GM11168 (cell line): ENCODE results near the gene ZFYVE27.
"Not testable (repeated sequence)": the region's sequence is repeated elsewhere in the genome, so short reads cannot be mapped to it uniquely, and the experiment has no call there.

Source experiments
- in situ Hi-C: fragments of 300-500 bp; cut with MboI; formaldehyde crosslinking; loops from one replicate; pipeline ENCODE4 v1.12.0; 2022; ENCODE audit warnings: low sequenced_read_pairs; ENCODE audit not compliant: unreplicated experiment

ZFYVE27 gene

GRCh38 chr10:97736902-97737769 is at the start of gene ZFYVE27:
ZFYVE27 (plus strand) TSS chr10:97737128; CDS start chr10:97738478, 1,350 bp downstream.
- in situ Hi-C loops, result no loop called here

DNA sequence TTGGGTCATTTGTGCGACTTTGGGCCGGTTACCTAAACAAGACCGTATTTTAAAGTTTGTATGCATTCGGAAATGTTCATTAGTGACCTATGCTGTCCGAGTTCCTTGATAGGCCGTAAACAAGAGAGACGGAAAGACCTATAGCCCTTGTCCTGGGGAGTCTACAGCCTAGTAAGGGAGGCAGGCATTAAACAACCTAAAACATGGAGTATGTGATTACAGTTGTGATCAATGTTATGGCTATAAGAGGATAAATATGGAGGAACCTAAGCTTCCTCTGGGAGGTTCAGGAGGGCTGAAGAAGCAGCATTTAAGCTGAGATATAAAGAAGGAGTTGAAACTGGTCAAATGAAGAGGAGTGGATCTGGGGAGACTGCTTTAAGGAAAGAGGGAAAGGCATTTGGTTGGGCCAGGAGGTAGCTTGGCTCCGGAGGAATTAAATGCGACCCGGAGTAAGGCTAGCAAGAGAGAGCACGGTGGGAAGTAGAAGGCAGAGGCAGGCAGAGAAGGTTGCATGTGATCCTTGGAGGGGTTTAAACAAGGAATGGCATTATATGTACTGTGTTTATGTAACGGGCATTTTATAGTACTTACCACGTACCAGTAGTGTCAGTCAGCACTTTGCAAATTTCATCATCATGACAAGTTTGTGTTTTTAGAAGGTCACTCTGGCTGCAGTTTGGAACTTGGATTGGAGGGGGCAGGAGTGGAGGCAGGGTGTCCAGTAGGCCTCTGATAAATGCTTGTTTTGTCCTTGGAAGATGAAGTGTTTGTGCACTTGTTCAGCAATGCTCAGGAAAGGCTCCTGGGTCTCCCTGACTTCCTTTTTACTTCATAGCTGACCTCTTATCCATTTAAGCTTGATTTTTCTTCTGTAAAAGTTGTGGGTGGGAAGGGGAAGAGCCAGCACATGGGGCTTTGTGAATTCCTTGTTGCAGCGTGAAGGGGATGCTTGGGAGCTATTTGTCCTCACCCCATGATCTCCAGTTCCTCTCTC is 48.8 kb upstream of the ZFYVE27 start:
- in situ Hi-C loops, result no loop called here

- in situ Hi-C loops, result no loop called here
Measured at GRCh38 chr10:97689559-97690020, 47.3 kb upstream of the ZFYVE27 start.

DNA sequence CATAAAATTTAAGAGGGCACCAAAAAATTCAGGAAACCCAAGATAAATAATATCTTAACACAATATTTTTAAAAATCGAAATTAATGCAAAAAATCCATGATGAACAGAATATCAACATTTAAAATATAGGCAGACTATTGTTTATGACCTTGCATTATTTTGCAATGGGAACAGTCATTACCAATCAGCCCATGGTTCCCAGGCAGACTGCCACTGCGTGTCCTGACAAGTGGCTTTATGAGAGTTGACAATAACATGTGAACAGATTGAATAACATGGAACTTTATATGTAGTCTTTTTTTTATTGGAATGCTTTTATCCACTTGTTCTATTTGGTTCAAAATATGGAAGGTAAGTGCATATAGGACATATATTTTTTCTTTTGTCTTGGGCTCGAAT is 46.8 kb upstream of the ZFYVE27 start:
- in situ Hi-C loops, result no loop called here

- in situ Hi-C loops, result not testable (repeated sequence)
Measured at GRCh38 chr10:97698072-97698655, 38.8 kb upstream of the ZFYVE27 start.

DNA sequence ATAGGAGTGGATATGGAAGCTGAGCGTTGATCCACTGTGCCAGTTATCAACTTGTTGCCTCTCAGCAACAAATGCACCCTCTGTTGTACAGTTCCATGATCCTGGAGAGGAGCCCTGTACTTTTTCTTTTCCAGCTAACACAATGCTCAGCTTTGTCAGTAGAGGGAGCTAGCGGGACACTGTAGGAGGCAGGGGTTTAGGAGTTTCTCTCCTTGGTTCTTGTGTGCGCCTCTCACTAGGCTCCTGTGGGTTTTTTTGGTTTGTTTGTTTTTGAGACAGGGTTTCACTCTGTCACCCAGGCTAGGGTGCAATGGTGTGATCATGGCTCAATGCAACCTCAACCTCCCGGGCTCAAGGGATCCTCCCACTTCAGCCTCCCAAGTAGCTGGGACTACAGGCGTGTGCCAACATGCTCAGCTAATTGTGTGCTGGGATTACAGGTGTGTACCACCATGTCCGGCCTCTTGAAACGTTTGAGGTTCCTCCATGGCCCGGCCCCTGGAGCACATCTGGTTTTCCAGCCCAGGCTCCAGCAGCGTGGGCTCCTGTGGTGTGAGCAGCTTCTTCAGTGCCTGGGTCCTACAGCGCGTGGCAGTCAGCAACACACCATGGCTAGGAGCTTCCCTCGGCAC is 35.4 kb upstream of the ZFYVE27 start:
- in situ Hi-C loops, result no loop called here

GRCh38 chr10:97703398-97704067 is 33.4 kb upstream of the ZFYVE27 start:
- in situ Hi-C loops, result no loop called here

DNA sequence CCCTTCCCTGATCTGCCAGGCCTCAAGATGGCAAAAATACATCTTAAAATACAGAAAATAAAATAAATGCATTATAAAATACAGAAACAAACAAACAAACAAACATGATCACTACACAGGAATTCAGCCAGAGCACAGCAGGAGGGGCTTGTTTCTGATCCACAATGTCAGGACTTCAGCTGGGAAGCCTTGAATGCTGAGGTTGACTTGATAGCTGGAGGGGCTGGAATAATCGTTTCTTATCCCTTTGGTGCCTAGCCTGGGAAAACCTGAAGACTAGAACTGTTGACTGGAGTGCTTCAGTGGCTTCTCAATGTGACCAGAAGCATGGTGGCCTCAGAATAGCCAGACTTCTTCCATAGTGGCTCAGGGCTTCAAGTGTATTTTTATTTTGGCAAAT is 32.6 kb upstream of the ZFYVE27 start:
- in situ Hi-C loops, result no loop called here

- in situ Hi-C loops, result no loop called here
Measured at GRCh38 chr10:97705006-97705670, 31.8 kb upstream of the ZFYVE27 start.

- in situ Hi-C loops, result no loop called here
Measured at GRCh38 chr10:97707134-97707861, 29.6 kb upstream of the ZFYVE27 start.

DNA sequence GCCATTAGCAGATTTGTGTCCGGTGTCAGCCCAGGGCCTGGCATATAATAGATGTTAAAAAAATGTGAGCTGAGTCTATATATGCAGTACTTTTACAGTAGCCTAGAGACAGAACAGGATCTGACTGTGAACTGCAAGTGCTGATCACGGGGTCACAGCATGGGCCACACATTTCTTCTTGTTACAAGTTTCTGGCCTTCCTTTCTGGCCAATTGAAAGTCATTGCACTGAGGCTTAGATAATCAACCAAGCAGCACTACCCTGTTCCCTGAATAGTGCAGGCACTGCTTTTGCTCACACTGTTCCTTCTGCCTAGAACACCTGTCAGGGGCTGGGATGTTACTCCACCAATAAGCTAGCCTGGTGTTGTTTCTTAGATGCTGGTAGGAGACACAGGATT is 28.8 kb upstream of the ZFYVE27 start:
- in situ Hi-C loops, result no loop called here

DNA sequence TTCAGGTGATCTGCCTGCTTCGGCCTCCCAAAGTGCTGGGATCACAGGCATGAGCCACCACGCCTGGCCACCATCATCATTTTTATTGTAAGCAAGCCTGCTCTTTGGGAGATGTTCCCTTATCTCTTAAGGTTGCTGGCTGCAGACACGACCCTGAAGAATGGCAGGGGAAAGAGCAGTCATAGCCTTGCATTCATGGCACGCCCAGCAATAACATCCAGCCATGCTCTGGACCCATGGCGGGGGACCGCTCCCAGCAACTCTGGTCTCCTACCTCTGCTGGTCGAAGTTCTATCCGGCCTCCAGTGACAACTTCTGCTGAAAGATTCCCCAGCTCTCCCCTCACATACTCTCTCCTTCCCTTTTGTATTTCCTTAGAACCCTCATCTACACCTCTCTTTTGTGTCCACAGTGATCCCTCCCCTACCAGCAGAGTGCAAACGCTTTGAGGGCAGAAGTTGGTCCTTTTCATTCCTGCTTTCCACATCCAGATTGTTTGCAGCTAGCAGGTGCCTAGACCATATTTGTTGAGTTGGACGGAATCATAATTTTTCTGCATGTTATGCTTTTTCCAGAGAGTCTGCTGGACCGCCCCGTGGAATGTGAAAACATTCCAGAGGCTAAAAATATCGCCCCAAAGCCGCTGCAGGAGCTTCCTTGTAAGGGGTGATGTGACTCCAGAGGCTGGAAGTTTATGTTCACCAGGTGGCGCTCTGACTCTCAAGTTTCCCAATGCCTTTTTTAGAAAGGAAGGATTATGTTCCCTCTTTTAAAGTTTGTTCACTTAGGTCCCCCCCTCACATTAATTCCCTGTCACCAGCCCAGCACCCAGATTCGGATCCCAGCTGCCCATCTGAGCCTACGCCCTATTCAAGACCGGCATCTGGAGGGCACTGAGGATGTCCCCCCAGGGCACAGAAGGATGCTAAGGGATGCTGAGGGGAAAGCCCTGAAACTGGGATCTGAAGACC is 27.7 kb upstream of the ZFYVE27 start:
- in situ Hi-C loops, result no loop called here

- in situ Hi-C loops, result no loop called here
Measured at GRCh38 chr10:97711640-97712572, 25.0 kb upstream of the ZFYVE27 start.

DNA sequence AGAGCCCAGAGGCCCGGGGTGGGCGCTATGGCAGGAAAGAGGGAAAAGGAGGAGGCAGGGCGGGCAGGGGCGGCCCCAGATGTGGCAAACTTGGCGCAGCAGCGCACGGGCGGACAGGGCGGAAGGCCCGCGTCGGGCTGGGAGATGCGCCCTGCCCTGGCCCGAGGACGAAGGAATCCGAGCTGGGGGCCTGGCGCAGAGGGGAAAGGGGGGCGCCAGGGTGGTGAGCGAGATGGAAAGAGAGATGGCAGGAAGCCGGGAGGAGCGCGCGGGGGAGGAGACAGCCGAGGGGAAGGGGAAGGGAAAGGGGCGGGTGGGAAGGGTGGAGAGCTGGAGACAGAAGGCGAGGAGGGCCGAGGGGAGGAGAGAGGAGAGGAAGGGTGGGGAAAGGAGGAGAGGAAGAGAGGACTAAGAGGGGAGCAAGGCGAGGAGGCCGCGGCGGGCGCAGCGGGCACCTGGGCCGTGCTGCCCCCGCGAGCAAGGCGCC is 23.5 kb upstream of the ZFYVE27 start, which contains the start of gene MARVELD1:
Gene MARVELD1, plus strand, starts transcription at position 392 of the 487 bp plus-strand sequence. CDS start 147 bp downstream, outside the sequence.
- in situ Hi-C loops, result no loop called here

GRCh38 chr10:97713826-97714400 is 23.0 kb upstream of the ZFYVE27 start:
- in situ Hi-C loops, result no loop called here
